Activated naive CD8-positive, alpha-beta T cell treated with anti-CD3 and anti-CD28 coated beads, Interleukin-2, amount 50 U/mL, for 24 hours (primary cell): ENCODE data around the gene ZNF285.
"Not testable (repeated sequence)": the region's sequence is repeated elsewhere in the genome, so short reads cannot be mapped to it uniquely, and the experiment has no call there.

ENCODE experiments used
- ATAC-seq: fragments of 150-1000 bp; cut with Tn5 transposase; one replicate; pipeline ENCODE4 v1.10.0; 2021
- DNase-seq: peaks from one replicate; pipeline ENCODE4 v3.0.0; 2021
- H3K27ac Mint-ChIP-seq: one replicate; pipeline ENCODE4 v1.8.0; 2021; ENCODE audit warnings: mild to moderate bottlenecking, mixed read lengths
- H3K27me3 Mint-ChIP-seq: one replicate; pipeline ENCODE4 v1.8.0; 2021; ENCODE audit warnings: mixed read lengths
- H3K36me3 Mint-ChIP-seq: one replicate; pipeline ENCODE4 v1.8.0; 2021; ENCODE audit warnings: low read depth, mixed read lengths
- H3K4me1 Mint-ChIP-seq: one replicate; pipeline ENCODE4 v1.8.0; 2021; ENCODE audit warnings: mixed read lengths
- H3K4me3 Mint-ChIP-seq: one replicate; pipeline ENCODE4 v1.8.0; 2021; ENCODE audit warnings: mild to moderate bottlenecking, moderate library complexity, mixed read lengths
- H3K9me3 Mint-ChIP-seq: one replicate; pipeline ENCODE4 v1.8.0; 2021; ENCODE audit warnings: mixed read lengths

The ZNF285 gene

DNA sequence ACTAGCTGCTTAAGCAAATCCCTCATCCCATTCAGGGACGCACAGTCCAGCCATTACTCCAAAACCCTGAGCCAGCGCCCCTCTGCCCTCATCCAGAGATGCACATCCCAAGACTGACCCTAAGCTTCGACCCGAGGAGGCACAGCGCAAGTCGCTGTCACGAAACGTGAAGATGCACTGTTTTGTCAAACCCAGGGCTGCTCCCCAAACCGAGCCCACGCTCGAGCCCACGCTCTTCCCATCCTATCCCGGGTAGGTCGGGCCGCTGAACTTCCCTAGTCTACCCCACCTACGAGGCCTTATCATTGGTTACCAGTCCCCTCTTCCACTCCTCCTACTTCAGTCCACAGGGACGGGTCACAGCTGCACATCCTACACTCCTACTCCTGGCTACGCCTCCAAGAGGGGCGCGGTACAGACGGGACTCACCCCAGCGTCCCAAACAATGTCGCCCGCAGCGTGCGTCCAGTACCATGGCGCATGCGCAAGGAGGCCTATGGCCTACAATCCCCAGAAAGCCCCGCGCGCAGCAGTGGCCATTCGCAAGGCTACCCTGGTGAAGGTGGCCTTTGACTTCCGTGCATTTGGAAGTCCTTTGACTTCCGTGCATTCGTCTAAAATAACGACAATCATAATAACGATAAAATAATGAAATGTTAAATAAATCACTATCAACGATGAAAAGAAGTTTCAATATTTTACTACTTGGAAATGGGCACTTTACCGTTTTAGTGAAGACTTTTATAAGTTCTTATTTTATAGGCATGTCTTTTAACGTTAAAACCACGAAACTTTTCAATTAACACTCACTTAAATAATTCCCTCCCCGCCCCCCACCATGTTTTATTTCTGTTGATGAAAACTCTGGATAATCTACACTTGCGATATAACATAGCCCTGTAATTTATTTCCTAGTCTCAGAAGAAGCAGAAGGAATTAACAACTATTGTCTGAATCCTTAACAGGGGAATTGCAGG, at the start of gene ZNF285:
TSS of gene ZNF285 (minus strand) at position 470 of the 977 bp plus-strand sequence. CDS start 4,395 bp downstream, outside the sequence.
- ATAC-seq (peak; percentile 94), DNase-seq (peak; percentile 80)
- Mint-ChIP-seq H3K4me1 (peaks cover 12% of the 10 kb centered on the region), H3K27ac (peak within 1 kb of the TSS; percentile 81), H3K27me3 (no peaks in the 10 kb centered on the region), H3K4me3 (peak within 1 kb of the TSS; percentile 90), H3K36me3 (peaks cover 38% of the 10 kb centered on the region), H3K9me3 (peaks cover 48% of the 10 kb centered on the region)

DNA sequence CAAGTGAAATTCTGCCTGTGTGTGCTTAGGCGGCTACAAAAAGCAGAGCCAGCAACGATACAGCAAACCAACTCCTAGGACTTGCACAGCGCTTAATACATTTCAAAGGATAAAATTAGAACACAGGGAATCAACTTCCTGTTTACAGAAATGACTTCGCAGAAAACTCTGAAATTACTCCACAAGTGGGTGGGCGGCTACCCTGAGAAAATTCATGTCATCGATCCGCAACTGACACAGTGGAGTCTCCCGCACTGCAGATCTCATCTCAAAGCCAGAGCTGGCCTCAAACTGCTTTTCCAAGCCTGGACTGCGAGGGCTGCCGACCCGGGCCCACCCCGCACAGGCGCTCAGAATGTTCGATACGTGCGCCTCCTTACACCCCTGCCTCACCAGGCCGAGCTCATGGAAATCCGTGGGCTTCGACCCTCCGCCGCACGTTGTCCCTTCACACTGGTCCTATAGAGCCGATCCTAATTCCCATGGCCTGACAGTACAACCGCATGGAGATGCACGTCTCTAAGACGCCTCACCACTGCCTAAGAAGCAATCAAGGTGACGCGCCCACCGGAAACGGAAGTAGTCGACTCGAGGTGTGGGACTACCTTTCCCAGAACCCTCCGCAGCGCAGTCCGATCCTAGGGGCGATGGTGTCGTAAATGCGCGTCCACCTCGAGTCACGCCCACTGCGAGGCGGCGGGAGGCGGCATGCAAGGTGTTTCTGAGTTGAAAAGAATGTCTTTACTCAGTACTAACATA, 46.7 kb upstream of the ZNF285 start, which contains the start of gene ZNF229:
TSS of gene ZNF229 (minus strand) at position 557 of the 759 bp plus-strand sequence. CDS start 5,625 bp downstream, outside the sequence.
- H3K36me3 Mint-ChIP-seq, result peaks cover 73% of the 10 kb centered on the region
- ATAC-seq, result peak; percentile 89

DNA sequence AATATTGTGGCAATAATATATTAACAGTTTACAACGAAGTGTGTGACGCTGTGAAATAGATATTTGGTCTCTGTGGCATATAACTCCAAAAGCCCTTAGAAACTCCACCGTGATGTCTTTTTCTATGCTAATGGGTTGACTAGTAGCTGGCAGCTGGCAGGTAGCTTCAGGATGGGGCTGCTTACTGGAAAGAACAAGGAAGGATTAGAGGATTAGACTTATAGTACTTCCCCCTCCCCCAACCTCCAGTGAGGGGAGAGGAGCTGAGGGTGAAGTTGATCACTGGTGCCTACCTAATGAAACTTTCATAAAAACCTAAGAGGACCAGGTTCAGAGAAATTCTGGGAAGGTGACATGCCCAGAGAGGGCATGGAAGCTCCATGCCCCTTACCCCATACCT, 37.0 kb upstream of the ZNF285 start:
- Mint-ChIP-seq H3K27ac (no peak overlapping the region), H3K36me3 (peaks cover 64% of the 10 kb centered on the region), H3K4me1 (no peaks in the 10 kb centered on the region), H3K27me3 (no peaks in the 10 kb centered on the region), H3K9me3 (peaks cover 62% of the 10 kb centered on the region), H3K4me3 (no peak overlapping the region)
- ATAC-seq (no peak), DNase-seq (no peak)

More for the DNA sequence above, 46.7 kb upstream of the ZNF285 start, which contains the start of gene ZNF229:
- DNase-seq, result peak; percentile 77
- Mint-ChIP-seq H3K9me3 (peaks cover 87% of the 10 kb centered on the region), H3K4me3 (peak within 1 kb of the TSS; percentile 85), H3K27me3 (peaks cover 3% of the 10 kb centered on the region), H3K27ac (peak within 1 kb of the TSS; percentile 40), H3K4me1 (peaks cover 10% of the 10 kb centered on the region)

DNA sequence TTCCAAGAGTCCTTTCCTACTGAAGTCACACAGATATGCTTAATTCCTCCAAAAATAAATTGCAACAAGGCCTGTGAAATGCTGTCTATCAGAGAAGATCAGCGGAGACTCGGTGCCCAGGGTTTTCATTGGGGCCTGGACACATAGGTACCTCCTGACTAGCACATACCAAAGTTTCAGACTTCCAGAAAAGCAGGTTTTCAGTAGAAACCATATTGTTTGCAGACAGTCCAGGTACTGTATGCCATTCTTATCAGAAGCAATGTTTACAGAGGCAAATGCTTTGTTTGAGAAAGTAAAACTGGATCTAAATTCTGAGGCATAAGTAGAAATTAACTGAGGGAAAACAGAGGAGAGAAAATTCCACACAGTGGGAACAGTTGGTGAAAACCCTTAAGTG, 34.0 kb upstream of the ZNF285 start:
- Mint-ChIP-seq H3K4me1 (no peaks in the 10 kb centered on the region), H3K27me3 (no peaks in the 10 kb centered on the region), H3K4me3 (no peak overlapping the region), H3K27ac (no peak overlapping the region), H3K36me3 (peaks cover 68% of the 10 kb centered on the region), H3K9me3 (peaks cover 53% of the 10 kb centered on the region)
- ATAC-seq (no peak), DNase-seq (no peak)

DNA sequence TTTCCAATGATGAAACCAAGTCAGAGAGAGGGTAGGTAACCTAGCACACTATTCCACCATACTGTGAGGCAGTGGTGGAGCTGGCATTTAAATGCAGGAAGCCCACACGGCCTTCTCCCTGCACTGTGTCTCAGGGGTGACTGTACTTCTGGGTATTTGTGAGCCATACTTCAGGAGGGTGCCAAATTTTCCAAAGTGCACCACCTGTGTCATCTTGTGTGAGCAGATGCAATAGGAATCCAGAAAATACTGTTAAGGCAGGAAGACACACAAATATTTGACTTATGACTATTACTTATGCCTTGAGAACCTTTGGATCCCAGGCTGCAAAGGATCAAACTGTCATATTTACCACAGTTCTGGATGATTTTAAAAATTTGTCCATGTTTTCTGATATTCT, 29.5 kb upstream of the ZNF285 start:
- peaks cover 68% of the 10 kb centered on the region for H3K9me3 Mint-ChIP-seq
- ATAC-seq (no peak), DNase-seq (no peak)
- H3K4me1 Mint-ChIP-seq, result no peaks in the 10 kb centered on the region
- no peak overlapping the region for H3K27ac Mint-ChIP-seq
- H3K4me3 Mint-ChIP-seq, result no peak overlapping the region
- H3K27me3 Mint-ChIP-seq, result no peaks in the 10 kb centered on the region
- H3K36me3 Mint-ChIP-seq, result peaks cover 70% of the 10 kb centered on the region

DNA sequence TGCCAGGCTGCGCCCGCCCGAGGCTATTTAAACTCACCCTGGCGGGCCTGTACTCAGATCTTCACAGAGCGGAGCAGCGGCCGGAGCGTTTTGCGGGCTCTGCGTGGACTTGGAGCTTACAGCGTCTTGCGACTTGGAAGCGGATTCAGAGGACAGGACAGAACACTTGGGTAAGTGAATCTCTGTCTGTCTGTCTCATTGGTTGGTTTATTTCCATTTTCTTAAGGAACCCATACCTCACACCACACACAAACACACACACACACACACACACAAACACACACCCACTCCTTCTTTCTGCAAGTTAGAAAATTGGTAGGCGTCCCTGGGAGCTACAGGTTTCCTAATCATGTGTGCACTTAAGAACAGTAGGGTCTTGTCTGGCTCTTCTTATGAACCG, 14.1 kb upstream of the ZNF285 start:
- peaks cover 53% of the 10 kb centered on the region for H3K9me3 Mint-ChIP-seq

DNA sequence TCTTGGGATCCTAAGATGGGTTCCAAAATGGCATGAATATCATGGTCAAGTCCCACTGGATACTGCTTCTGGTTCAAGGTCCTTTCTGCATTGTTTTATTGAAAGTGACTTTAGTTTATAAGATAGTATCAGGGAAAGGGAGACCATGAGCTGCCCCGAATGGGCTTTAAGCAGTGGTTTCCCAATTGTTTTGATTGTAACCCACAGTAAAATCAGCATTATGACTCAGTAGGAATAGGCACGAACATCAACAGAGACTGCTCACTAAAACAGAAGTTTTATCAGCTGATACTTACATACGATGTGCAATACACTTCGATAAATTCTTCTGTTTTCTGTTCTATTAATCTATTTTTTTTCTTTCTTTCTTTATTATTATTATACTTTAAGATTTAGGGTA, 12.1 kb downstream of the ZNF285 start:
- H3K4me1 Mint-ChIP-seq, H3K4me3 Mint-ChIP-seq: not testable (repeated sequence)
- peaks cover 79% of the 10 kb centered on the region for H3K36me3 Mint-ChIP-seq

More for the DNA sequence above, 14.1 kb upstream of the ZNF285 start:
- ATAC-seq, H3K27ac Mint-ChIP-seq, H3K4me1 Mint-ChIP-seq, DNase-seq, H3K36me3 Mint-ChIP-seq, H3K27me3 Mint-ChIP-seq, H3K4me3 Mint-ChIP-seq: not testable (repeated sequence)

DNA sequence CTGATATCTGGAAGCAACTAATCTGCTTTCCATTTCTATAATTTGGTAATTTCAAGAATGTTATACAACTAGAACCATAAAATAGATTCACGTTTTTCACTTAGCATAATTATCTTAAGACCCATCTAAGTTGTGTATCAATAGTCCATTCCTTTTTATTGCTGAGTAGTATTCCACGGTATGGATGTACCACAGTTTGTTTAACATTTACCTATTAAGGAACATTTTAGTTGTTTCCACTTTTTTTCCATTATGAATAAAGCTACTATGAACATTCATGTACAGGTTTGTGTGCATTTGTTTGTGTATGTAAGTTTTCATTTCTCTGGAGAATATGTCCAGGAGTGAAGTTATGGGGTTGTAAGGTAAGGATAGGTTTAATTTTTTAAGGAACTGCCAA, 26.6 kb downstream of the ZNF285 start:
- Mint-ChIP-seq H3K4me1 (no peaks in the 10 kb centered on the region), H3K27me3 (peaks cover 3% of the 10 kb centered on the region), H3K4me3 (no peak overlapping the region), H3K27ac (no peak overlapping the region), H3K36me3 (peaks cover 7% of the 10 kb centered on the region), H3K9me3 (peaks cover 61% of the 10 kb centered on the region)
- no peak for ATAC-seq
- DNase-seq, result no peak

More for the DNA sequence above, 12.1 kb downstream of the ZNF285 start:
- peaks cover 66% of the 10 kb centered on the region for H3K9me3 Mint-ChIP-seq
- not testable (repeated sequence) for H3K27me3 Mint-ChIP-seq, ATAC-seq, DNase-seq, H3K27ac Mint-ChIP-seq

DNA sequence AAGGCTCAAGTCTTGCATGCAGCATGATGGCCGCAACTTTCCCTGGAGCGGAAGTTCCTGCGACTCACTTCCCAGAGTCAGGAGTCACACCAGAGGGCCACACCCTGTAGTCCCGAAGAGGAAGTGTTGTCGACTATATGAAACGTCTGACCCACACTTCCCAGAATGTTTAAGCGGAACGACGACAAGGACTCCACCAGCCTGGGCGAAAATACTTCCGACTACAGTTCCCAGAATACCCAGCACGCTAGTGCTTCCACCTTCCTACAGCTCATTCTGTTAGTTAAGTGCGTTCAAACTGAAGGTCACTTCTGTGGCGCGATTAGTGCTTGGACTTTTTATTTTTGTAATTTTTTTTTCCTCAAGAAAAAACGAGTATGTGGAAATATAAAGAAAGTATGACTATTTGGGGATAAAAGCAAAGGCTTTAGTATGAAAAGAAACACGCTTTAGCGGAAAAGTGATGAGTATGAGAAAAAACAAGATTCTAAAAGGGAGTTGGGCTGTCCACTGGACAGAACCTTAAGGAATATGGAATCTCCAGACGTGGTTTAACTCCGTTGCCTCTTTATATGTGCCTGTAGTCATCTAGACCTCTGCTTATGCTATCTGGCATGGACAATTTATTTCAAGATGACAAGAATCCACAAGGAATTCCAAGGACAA, 29.5 kb downstream of the ZNF285 start:
- H3K4me1 Mint-ChIP-seq, result no peaks in the 10 kb centered on the region
- DNase-seq (no peak), ATAC-seq (no peak)
- peaks cover 5% of the 10 kb centered on the region for H3K36me3 Mint-ChIP-seq
- no peak overlapping the region for H3K27ac Mint-ChIP-seq
- peaks cover 3% of the 10 kb centered on the region for H3K27me3 Mint-ChIP-seq
- H3K9me3 Mint-ChIP-seq, result peaks cover 67% of the 10 kb centered on the region
- H3K4me3 Mint-ChIP-seq, result no peak overlapping the region

DNA sequence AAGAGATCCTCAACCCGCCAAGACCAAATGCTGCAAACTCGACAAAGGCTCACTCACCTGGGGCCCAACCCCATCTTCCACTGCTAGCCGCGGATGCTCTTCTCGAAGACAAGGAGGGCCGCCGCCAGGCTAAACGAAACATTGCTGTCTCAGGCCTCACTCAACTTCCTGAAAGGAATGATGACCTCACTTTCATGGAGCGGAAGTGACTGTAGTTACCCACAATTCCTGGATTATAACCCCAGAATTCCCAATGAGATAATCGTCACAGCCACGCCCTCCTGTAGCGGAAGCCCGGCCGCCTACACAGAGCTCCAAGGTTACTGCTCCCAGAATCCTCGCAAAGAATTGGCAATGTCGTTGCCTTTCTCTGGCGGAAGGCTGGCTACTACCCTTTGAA, 34.4 kb downstream of the ZNF285 start:
- Mint-ChIP-seq H3K27ac (no peak overlapping the region), H3K27me3 (peaks cover 2% of the 10 kb centered on the region), H3K36me3 (peaks cover 2% of the 10 kb centered on the region), H3K4me3 (no peak overlapping the region), H3K4me1 (no peaks in the 10 kb centered on the region), H3K9me3 (peaks cover 57% of the 10 kb centered on the region)
- DNase-seq, result no peak
- no peak for ATAC-seq

DNA sequence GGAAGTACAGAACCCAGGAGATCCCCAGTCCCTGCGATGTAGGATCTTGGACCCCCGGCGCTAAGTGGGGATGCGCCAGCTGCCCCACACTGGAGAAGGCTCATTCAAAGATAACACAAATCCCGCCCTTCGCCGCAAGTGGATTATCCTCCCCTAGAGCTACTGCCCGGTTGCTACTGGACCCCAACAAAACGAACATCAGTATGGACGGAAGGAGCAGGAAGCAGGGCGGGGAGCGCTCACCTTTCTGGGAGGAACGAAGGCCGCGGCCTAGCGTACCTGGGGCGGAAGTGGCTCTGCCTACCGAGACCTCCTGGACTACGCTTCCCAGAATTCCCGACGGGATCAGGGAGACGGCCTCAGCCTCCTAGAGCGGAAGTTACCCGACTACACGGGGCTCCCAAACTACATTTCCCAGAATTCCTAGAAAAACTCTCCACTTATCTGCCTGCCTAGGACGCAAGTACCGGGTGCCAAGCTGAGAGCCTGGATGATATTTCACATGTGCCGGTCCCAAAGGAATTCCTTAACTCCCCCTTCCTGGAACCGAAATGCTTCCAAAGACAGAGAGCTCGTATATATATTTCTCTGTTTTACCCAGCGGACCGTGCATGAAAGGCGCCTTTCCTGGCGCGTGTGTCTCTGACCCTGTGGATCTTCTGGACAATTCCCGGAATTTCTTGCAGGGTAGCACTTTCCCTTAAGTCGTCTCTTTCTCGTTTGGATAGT, 44.9 kb downstream of the ZNF285 start, which contains the start of gene ZNF112:
TSS of gene ZNF112 (minus strand) at position 298 of the 729 bp plus-strand sequence. CDS start 16,141 bp downstream, outside the sequence.
- Mint-ChIP-seq H3K9me3 (peaks cover 57% of the 10 kb centered on the region), H3K36me3 (peaks cover 8% of the 10 kb centered on the region), H3K4me3 (peak within 1 kb of the TSS; percentile 21), H3K4me1 (peaks cover 4% of the 10 kb centered on the region), H3K27ac (no peak within 1 kb of the TSS), H3K27me3 (peaks cover 4% of the 10 kb centered on the region)
- no peak for ATAC-seq
- peak; percentile 6 for DNase-seq

DNA sequence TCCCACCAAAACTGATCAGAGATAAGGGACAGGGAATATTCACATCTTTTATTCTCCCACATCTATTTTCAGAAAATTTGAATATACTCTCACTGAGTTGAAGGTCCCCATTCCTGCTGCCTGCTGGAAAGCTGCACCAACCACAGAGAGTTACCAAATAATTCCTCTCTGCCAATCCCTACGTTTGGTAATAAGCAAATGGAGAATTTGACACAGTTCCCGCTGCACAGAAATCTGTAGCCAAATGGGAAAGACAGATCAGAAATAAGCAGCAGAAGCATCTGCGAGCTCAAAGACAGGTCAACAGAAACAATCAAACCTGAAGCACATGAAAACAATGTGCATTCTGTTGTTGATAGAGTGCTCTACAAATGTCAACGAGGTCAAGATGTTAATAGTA, 54.9 kb downstream of the ZNF285 start:
- no peak for ATAC-seq

DNA sequence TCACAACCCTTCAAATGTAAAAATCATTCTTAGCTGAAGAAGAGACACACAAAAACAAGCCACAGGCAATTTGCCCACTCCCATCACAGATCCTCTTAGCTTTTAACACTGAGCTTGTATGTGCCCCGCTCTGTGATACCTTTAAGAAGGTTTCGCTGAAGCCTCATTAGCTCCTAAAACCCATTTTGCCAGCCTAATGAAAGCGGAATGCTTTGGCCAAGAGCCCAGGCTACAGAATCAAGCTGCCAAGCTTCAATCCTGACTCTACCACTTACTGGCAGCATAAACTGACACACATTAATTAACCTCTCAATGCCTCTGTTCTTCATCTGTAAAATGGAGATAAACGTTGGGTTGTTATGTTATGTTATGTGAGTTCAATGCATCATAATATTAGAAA, 55.4 kb downstream of the ZNF285 start:
- Mint-ChIP-seq H3K36me3 (peaks cover 7% of the 10 kb centered on the region), H3K9me3 (peaks cover 65% of the 10 kb centered on the region), H3K27ac (no peak overlapping the region), H3K4me3 (no peak overlapping the region), H3K4me1 (no peaks in the 10 kb centered on the region), H3K27me3 (no peaks in the 10 kb centered on the region)
- ATAC-seq (no peak), DNase-seq (no peak)

More for the DNA sequence above, 54.9 kb downstream of the ZNF285 start:
- no peak overlapping the region for H3K4me3 Mint-ChIP-seq
- H3K36me3 Mint-ChIP-seq, result peaks cover 7% of the 10 kb centered on the region
- DNase-seq, result no peak
- H3K27ac Mint-ChIP-seq, result no peak overlapping the region
- peaks cover 69% of the 10 kb centered on the region for H3K9me3 Mint-ChIP-seq
- H3K4me1 Mint-ChIP-seq, result no peaks in the 10 kb centered on the region
- no peaks in the 10 kb centered on the region for H3K27me3 Mint-ChIP-seq
